SK-N-DZ (cell line): ENCODE measurements around the gene ASMTL.
"Not testable (repeated sequence)": the region's sequence is repeated elsewhere in the genome, so short reads cannot be mapped to it uniquely, and the experiment has no call there.

Experiments used
- DNase-seq: peaks from one replicate; pipeline ENCODE4 v3.0.0-alpha.2; 2015; ENCODE audit warnings: low spot score

Gene ASMTL

DNA sequence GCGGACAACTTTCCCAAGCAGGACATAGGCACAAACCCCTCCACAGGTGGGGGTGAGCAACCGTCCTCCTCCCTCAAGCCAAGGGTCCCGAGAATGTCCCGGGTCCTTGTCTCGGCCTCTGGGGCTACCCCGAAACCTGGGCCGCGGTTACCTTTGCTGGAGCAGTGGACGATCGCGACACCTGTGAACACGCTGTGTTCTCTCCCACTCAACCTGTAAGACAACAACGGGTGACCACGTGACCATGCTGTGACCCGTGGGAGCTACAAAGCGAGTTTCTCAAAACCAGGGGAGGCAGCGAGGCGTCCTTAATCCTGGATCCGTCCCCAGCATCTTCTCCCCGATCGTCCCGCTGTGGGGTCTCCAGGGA is 17.9 kb downstream of the ASMTL start:
- DNase-seq: no peak

DNA sequence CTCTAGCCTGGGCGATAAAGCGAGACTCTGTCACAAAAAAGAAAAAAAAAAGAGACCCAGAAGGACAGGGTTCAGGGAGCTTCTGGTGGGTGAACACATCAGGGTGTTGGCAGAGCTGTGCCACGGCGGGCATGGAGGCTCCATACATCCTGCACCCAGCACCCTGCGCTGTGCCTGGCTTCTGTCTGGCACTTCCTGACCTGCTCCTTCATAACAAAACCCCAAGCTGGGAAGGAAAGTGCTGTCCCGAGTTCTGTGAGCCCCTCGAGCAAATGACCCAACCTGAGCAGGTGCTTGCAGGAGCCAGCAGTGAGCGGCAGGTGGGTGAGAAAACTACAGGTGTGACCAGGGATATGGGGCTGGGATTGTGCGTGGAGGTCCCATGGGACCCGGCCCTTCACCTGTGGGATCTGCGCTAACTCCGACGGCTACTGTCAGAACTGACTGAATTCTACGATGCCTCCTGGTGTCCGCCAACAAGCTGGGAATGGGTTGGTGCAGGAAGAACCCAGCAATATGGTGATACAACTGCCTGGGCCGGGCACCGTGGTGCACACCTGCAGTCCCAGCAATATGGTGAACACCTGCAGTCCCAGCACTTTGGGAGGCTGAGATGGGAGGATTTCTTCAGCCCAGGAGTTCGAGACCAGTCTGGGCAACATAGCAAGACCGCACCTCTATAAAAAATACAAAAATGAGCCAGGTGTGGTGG is 18.9 kb downstream of the ASMTL start:
- no peak for DNase-seq

DNA sequence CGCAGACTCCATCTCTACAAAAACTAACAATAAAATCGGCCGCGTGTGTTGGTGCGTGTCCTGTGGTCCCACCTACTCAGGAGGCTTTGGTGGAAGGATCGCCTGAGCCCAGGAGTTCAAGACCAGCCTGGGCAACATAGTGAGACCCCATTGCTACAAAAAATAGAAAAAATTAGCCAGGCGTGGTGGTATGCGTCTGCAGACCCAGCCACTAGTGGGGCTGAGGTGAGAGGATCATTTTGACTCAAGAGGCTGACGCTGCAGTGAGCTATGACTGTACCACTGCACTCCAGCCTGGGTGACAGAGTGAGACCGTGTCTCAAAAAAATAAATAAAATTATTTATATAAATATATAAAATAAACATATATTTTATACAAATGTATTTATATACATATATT is 22.3 kb downstream of the ASMTL start:
- no peak for DNase-seq

DNA sequence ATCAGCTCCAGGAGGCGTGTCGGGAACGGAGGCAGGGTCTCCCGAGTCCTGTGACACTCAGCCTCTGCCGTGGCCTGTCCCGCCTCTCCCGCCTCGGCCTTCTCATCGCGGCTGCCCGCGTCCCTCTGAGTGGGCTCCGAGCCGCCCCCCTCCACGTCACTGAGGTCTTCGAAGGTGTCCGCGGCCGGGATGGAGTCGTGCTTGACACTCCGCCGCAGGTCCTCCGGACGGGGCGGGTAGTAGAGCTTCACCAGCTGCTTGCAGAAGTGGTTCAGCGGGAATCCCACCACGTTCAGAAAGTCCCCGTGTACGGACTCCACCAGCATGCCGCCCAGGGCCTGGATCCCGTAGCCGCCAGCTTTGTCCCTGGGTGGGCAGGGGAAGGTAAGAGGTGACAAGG is 25.0 kb downstream of the ASMTL start:
- no peak for DNase-seq

DNA sequence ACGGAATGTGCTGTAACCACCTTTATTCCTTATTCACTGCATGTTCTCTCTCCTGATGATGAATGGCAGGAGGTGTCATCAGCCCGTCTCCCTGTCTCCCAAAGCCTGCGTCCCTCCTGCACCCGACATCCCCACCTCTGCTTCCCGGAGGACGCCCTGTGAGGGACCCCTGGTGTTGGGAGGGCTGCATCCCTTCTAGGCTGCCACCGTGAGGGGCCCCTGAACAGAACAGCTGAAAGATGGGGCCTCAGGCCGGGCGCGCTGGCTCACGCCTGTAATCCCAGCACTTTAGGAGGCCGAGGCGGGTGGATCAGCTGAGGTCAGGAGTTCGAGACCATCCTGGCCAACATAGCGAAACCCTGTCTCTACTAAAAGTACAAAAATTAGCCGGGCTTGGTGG is 26.4 kb downstream of the ASMTL start:
- not testable (repeated sequence) for DNase-seq

DNA sequence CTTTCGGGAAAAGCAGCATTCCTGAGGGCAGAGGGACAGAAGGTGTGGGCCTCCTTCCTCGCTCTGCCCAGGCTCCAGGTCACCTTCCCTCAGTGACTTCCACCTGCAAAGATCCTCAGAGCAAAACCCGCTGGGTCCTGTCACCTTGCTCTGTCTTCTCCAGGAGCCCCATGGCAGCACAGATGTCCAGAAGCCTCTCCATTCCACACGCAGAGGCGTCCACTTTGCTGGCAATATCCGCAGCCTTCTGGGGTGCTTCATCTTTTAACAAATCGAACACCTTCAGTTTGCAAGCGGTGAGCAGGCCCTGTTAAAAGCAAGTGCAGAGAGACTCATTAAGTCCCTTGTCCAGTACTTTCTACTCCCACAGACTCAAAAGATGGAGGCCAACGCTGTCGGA is 27.3 kb downstream of the ASMTL start:
- no peak for DNase-seq

DNA sequence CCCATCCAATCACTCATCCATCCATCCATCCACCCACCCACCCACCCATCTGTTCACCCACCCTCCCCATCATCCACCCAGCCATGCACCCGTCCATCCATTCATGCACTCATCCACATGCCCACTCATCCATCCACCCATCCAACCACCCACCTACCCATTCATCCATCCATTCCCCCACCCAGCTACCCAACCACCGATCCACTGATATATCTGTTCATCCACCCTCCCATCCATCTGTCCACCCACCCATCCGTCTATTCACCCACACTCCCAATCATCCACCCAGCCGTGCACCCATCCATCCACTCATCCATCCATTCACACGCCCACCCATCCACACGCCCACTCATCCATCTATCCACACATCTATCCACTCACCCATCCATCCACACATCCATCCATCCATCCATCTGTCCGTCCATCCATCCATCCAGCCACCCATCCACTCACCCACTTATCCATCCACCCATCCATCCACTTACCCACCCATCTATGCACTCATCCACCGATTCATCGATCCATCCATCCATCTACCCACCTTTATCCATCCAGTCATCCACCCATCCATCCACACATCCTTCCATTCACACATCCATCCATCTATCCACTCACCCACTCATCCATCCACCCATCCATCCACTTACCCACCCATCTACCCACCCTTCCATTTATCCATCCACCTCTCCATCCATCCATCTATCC is 28.4 kb downstream of the ASMTL start:
- no peak for DNase-seq

DNA sequence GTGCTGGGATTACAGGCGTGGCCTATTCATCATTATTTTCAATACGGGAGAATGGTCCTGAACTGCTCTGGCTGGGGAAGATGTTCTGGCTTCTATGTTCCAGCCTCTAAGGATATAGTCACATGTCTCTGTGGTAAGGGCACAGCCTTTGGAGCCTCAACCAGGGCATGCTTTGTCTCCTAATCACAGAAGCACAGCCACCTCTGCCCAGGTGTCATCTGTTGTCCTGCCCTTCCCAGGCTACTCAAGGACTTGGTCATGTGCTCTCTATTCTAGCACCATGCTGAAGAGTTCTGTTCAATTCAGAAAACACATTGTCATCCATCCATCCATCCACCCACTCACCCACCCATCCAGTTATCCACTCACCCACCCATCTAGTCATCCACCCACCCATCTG is 29.5 kb downstream of the ASMTL start:
- DNase-seq: no peak

DNA sequence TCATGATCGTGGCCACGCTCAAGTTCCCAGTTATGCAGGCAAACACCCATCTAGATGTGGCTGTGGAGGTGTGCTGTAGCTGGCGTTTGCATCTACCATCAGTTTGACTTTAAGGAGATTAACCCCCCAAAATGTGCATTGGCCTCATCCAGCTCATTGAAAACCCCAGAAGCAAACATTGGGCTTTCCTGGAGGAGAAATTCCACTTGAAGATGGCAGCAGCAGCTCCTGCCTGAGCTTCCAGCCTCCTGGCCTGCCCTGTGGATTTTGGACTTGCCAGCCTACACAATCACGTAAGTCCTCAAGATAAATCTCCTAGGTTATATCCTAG is 30.6 kb downstream of the ASMTL start:
- DNase-seq: no peak

DNA sequence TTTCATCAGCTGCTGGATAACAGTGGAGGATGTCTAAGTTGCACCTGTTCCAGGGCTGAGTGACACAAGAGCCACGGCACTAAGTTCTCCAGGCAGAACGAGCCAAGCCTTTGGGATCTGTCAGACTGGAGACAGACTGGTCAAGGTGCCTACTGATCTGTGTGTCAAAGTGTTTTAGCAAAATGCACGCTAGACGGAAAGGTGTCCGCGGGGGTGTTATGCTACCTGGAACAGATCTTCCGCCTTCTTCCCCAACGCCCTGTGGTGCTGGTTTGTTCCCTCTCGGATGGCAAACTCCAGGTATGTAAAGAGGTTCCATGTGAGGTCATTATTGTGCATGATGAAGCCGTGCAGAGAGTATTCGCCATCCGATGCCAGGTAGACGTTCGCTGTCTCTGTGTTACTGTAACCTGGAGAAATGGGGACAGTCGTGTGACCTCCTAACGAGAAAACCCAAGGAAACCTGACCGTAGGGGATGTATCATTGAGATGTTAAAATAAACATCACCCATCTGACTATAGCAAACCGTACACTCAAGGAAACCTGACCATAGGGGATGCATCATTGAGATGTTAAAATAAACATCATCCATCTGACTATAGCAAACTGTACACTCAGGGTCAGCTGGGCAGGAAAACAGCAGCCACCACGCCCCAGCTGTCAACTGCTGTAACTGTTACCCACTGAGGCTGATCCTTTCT is 31.1 kb downstream of the ASMTL start:
- no peak for DNase-seq

DNA sequence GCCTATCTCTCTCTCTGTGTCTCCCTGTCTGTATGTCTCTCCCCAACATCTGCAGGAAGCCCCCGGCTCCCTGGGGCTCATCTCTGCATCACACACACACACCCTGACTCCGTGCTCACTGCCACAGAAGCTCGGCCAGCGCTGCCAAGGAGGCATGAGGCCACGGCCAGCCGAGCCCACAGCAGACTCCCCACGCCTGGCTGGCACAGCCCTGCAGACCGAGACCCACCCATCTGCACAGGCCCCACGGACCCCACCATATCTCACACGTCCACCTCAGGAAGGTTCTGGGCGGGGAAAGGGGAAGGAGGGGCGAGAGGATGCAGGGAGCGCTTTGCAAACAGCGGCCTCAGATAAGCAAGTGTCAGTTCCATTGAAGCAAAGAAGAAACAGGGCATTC is 32.3 kb downstream of the ASMTL start:
- DNase-seq: no peak

DNA sequence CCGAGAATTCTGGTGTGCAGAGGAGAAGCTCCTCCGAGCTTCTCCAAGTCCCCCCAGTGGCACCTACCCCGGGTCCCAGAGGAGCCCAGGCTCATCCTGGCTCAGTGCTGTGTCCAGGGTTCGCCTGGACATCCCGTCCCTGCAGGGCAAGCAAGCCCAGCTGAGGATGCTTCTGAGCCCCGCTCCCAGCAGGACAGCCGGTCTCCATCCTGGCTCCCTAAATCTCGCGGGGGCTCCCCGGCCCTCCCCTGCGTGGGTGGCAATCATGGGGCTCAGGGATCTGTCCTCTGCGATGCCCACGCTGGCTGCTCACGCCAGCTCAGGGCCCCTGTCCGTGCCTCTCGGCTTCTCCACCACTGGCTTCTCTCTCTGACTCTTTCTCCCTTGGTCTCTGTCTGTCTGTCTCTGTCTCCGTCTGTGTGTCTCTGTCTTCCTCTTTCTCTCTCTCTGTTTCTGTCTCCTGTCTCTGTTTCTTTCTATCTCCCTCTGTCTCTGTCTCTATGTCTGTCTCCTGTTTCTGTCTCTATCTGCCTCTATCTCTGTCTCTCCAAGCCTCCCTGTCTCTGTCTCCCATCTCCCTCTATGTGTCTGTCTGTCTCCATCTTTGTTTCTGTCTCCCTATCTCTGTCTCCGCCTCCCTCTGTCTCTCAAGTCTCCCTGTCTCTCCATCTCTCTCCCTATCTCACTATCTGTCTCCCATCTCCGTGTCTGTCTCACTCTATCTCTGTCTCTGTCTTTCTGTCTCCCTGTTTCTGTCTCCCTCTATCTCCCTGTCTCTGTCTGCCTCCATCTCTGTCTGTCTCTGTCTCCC is 33.0 kb downstream of the ASMTL start:
- no peak for DNase-seq

DNA sequence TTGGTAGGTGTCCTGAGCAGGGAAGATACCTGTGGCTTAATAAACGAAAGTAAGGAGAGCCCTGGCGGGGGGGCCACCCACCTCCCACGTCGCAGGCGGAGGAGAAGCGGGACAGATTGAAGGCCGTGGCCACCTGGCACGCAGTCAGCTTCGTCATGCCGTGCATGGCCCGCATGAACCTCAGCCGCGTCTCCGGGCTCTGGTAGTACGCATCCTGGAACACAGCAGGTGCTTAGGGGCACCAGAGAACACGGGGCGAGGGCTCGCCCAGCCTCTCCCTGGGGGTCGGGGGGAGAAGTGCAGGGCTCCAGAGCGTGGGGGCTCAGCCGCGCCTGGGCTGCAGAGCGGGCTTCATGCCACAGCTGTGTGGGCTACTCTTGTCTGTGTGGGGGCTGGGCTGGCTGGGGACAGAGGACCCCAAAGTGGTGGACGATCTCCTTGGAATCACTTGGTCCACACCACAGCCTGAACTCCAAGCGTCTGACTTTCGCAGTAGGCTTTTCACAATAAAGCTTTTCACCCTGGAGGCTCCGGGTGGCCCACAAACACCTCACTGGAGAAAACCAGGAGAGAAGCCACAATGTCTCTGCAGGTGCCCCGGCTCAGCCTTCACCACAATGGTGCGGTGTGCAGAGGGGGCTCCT is 33.7 kb downstream of the ASMTL start:
- no peak for DNase-seq

DNA sequence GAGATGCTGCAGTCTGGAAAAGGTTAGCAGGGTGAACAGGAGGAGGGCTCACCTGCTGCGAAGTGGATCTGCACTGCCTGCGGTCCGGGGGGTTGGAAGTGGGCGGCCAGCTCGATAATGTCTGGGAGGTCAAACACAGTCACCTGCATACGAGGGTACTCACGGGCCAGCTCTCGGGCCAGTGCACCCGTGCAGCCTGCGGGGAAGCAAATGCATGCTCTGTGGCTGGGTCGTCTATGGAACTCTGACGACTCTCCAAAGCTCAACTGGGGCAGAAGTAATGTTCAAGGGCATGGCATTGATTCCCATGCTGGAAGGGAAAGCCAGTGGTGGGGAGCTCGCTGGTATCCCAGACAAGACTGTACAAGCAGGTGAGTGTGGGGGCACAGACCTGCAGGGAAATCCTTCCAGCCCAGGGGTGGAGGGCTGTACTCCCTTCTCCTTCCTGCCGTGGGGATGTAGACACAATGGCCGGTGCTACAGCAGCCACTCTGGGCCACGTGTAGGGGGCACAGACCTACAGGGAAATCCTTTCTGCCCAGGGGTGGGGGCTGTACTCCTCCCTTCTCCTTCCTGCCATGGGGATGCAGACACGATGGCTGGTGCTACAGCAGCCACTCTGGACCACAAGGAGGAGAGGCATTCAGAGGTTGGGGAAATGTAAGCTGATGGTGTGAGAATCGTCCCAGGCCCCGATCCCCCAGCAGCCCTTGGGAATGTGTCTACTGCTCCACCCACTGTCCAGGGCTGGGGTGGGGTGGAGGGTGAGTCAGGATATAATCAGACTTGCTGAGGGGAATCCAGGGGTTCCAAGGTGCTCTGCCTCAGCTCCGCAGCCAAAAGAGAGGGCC is 34.6 kb downstream of the ASMTL start:
- DNase-seq: no peak

DNA sequence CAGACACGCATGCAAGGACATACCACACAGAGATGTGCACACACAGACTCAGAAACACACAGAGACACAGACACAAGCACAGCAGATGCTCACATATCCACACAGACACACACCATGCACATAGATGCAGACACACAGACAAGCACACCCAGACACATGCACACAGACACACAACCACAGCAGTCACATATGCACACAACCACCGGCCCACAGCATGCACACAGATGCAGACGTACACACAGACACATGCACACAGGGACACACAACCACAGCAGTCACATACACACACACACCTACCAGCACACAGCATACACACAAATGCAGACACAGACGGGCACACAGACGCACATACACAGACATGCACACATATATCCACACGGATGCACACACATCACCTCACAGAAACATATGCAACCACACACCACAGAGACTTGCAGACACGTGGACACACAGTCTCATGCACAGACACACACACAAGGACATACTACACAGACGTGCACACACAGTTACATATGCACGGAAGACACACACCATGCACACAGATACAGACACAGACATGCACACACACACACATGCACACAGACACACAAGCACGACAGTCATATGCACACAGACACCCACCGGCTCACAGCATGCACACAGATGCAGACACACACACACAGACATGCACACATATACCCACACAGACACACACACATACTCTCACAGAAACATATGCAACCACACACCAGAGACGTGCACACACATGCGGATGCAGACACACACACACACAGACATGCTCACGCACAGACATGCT is 35.5 kb downstream of the ASMTL start:
- no peak for DNase-seq

DNA sequence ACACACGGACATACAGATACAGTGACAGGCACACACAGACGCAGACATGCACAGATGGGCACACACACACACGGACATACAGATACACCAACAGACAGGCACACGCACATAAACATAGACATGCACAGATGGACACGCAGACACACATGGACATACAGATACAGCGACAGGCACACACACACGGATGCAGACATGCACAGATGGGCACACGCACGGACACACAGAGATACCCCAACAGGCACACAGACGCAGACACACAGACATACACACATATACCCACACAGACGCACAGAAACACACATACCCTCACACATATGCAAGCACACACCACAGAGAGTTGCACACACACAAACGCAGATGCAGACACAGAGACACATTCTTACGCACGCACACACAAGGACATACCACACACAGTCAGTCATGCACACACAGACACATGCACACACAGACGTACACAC is 36.4 kb downstream of the ASMTL start:
- DNase-seq: no peak

DNA sequence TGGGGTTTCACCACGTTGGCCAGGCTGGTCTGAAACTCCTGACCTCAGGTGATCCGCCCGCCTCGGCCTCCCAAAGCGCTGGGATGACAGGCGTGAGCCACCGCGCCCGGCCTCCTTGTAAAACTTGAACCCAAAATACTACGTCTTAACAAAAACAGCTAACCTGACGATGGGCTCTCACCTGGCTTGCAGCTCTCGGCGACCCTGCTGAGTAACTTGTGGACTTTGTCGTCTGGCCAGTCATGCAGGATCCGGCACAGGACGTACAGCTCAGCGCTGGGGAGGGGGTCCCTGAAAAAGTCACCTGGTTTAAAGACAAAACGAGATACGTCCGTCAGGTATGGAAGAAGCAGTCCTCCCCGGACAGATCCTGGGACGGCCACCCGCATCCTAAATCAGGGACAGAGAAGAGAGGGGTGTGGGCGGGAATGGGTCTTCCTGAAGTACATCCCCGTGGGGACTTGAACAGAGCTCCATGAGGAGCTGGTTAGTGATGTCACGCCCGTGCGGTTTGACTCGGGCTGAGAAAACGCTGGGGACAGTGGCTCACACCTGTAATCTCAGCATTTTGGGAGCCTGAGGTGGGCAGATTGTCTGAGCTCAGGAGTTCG is 40.1 kb downstream of the ASMTL start:
- no peak for DNase-seq

DNA sequence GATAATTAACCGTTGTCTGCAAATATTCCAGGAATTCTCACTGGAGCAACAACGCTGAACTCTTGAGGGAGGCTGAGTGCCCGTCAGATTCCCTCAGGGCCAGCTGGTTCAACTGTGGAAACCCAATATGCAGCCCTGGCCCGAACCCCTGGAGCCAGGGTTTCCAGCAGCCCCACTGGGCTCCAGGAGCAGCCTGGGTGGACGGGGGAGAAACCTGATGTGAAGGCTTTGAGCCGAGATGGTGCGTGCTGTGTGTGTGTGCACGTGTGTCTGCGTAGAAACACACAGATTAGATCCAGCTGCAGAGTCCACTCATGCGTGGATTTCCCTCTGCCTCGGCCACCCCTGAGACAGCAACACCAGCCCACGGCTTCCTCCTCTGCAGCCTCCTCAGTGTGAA is 41.4 kb downstream of the ASMTL start:
- DNase-seq: no peak

DNA sequence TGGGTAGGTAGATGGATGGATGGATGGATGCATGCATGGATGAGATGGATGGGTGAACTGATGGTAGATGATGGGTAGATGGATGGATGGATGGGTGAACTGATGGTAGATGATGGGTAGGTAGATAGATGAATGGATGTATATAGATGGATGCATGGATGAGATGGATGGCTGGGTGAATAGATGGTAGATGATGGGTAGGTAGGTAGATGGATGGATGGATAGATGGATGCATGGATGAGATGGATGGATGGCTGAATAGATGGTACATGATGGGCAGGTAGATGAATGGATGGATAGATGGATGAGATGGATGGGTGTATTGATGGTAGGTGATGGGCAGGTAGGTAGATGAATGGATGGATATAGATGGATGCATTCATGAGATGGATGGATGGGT is 45.7 kb downstream of the ASMTL start:
- DNase-seq: no peak
